Smooth muscle cell (in vitro differentiated cells): ENCODE measurements around the gene DHRS1. TPM values are rescaled to one million over a fixed set of nuclear protein-coding genes. Genes with fewer than 3 reads are reported as not detected.
A peak's percentile ranks its signal among the peaks of the same experiment; 100 is the strongest.
"Not testable (repeated sequence)": the region's sequence is repeated elsewhere in the genome, so short reads cannot be mapped to it uniquely, and the experiment has no call there.

Source experiments
- DNase-seq: peaks from one replicate; lab custom pipeline; 2025; ENCODE audit not compliant: unreplicated experiment; lab: John Stamatoyannopoulos, UW
- H2AFZ ChIP-seq: fragments of 200-600 bp; sonication (generic); 2 replicates; pipeline ENCODE4 v1.6.0; 2016; ENCODE audit warnings: antibody characterized with exemption, low read depth, mild to moderate bottlenecking
- H3F3A ChIP-seq: fragments of 200-600 bp; sonication (generic); 2 replicates; pipeline ENCODE4 v1.6.0; 2017; ENCODE audit warnings: antibody characterized with exemption, low read depth
- H3K27ac ChIP-seq: fragments of 200-600 bp; sonication (generic); 2 replicates; pipeline ENCODE4 v1.5.1; 2016; ENCODE audit warnings: low read depth, mild to moderate bottlenecking
- H3K27me3 ChIP-seq: fragments of 200-600 bp; sonication (generic); 2 replicates; pipeline ENCODE4 v1.6.1; 2016; ENCODE audit warnings: low read depth, mild to moderate bottlenecking
- H3K36me3 ChIP-seq: fragments of 200-600 bp; sonication (generic); 2 replicates; pipeline ENCODE4 v1.5.1; 2016; ENCODE audit warnings: low read depth
- H3K4me1 ChIP-seq: fragments of 200-600 bp; sonication (generic); 2 replicates; pipeline ENCODE4 v1.5.1; 2016; ENCODE audit warnings: low read depth
- H3K4me2 ChIP-seq: fragments of 200-600 bp; sonication (generic); 2 replicates; pipeline ENCODE4 v1.6.0; 2016; ENCODE audit warnings: mild to moderate bottlenecking
- H3K4me3 ChIP-seq: fragments of 200-600 bp; sonication (generic); 2 replicates; pipeline ENCODE4 v1.5.1; 2016; ENCODE audit warnings: mild to moderate bottlenecking
- H3K79me2 ChIP-seq: fragments of 200-600 bp; sonication (generic); 2 replicates; pipeline ENCODE4 v1.6.0; 2016; ENCODE audit warnings: low read depth, mild to moderate bottlenecking
- H3K9ac ChIP-seq: fragments of 200-600 bp; sonication (generic); 2 replicates; pipeline ENCODE4 v1.6.0; 2016; ENCODE audit warnings: low read depth
- H3K9me3 ChIP-seq: fragments of 200-600 bp; sonication (generic); replicated peaks from 2 replicates; pipeline ENCODE4 v1.5.1; 2016; ENCODE audit warnings: low read depth
- H4K20me1 ChIP-seq: fragments of 200-600 bp; sonication (generic); 2 replicates; pipeline ENCODE4 v1.6.0; 2016; ENCODE audit warnings: low read depth
- CTCF ChIP-seq: fragments of 200-600 bp; sonication (generic); IDR thresholded peaks from 2 replicates; pipeline ENCODE4 v1.5.1; 2017; ENCODE audit warnings: borderline replicate concordance, mild to moderate bottlenecking, antibody characterized with exemption; ENCODE audit not compliant: insufficient read depth, poor library complexity, severe bottlenecking
- WGBS: methylation state at CpG from one replicate; pipeline ENCODE4 v1.1.7; 2016; ENCODE audit warnings: low lambda C conversion rate; 5-methylcytosine and 5-hydroxymethylcytosine counted together
- polyA plus RNA-seq: library from polyadenylated mRNA; unstranded; fragments of >200 nt; fragmentation: Nextera tagmentation; extraction: Ambion mirVana; gene quantifications from 2 replicates; pipeline ENCODE4 v1.2.1, GENCODE V29; 2016
- total RNA-seq: library from RNA; depleted of rRNA; stranded (reverse); fragments of >200 nt; gene quantifications from 2 replicates; pipeline ENCODE4 v1.2.3, GENCODE V29; 2014

DHRS1 gene
- total and polyA plus RNA-seq, 2 experiments from 2014 or later, result 22.5 to 25.2 TPM

- Histone ChIP-seq H3K27me3 (peaks cover 25% of the 10 kb centered on the region), H3K9ac (no peak overlapping the region), H3K79me2 (no peaks in the 10 kb centered on the region), H3F3A (no peaks in the 10 kb centered on the region), H3K4me3 (no peak overlapping the region), H3K9me3 (no peaks in the 10 kb centered on the region), H2AFZ (no peak overlapping the region), H3K4me1 (peaks cover 6% of the 10 kb centered on the region), H3K27ac (no peak overlapping the region), H3K4me2 (no peak overlapping the region), H3K36me3 (no peaks in the 10 kb centered on the region), H4K20me1 (no peaks in the 10 kb centered on the region)
- TF ChIP-seq CTCF, result no peak
- no peak for DNase-seq
- 85% methylated on average over 9 of the region's 9 CpGs for WGBS
Measured at GRCh38 chr14:24329736-24330135, 30.2 kb upstream of the DHRS1 start.

- Histone ChIP-seq H3K36me3 (no peaks in the 10 kb centered on the region), H3K27ac (no peak overlapping the region), H3K4me3 (no peak overlapping the region), H3K4me1 (peaks cover under 1% of the 10 kb centered on the region), H3K79me2 (no peaks in the 10 kb centered on the region), H3K9me3 (no peaks in the 10 kb centered on the region), H3K27me3 (peaks cover 19% of the 10 kb centered on the region), H3K4me2 (no peak overlapping the region), H4K20me1 (no peaks in the 10 kb centered on the region), H2AFZ (no peak overlapping the region), H3F3A (no peaks in the 10 kb centered on the region), H3K9ac (no peak overlapping the region)
- TF ChIP-seq CTCF, result no peak
- 90% methylated on average over 12 of the region's 12 CpGs for WGBS
- DNase-seq, result no peak
Measured at GRCh38 chr14:24329073-24329663, 29.6 kb upstream of the DHRS1 start.

- not testable (repeated sequence) for H3K4me3 ChIP-seq, H3K27ac ChIP-seq
- 5% methylated on average over 8 of the region's 9 CpGs for WGBS
Measured at GRCh38 chr14:24327914-24328313, 28.3 kb upstream of the DHRS1 start.

More at GRCh38 chr14:24327914-24328313, 28.3 kb upstream of the DHRS1 start:
- not testable (repeated sequence) for H3F3A ChIP-seq, H3K9me3 ChIP-seq, H3K4me2 ChIP-seq, H3K4me1 ChIP-seq, H3K27me3 ChIP-seq, H3K79me2 ChIP-seq, H2AFZ ChIP-seq, DNase-seq, H3K9ac ChIP-seq, H3K36me3 ChIP-seq, H4K20me1 ChIP-seq
- TF ChIP-seq CTCF, result peak; percentile 59
